ENCODE data around the gene ACER3. TPM values are rescaled to one million over a fixed set of nuclear protein-coding genes. Genes with fewer than 3 reads are reported as not detected.
"Not testable (repeated sequence)": the region's sequence is repeated elsewhere in the genome, so short reads cannot be mapped to it uniquely, and the experiment has no call there.

Gene ACER3
- polyA plus RNA-seq, 1 donor from 2014 or later = 14.9 TPM

DNA sequence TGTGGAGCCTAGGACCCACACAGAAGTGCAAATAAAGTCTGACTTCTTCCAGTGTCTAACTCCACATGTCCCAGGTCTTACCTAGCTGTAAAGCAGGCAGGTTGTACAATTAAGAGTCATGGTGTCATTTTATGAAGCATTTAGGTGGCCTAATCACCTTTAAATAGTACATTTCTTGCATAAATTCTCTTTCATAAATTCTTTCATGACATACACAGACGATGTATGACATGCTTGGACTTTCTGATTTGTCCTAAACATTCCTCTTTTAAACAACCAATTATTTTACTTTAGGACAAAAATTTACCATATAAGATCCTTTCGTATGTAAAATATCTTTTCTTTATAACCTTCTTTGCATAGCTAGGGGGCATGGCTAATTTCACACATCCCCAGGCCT lies 46.3 kb upstream of the ACER3 start:
- TF ChIP-seq EP300 (conservative IDR thresholded peaks at IDR 0.05; ENCODE audit: poor library complexity, severe bottlenecking) = no peak
- TF ChIP-seq MXI1 (conservative IDR thresholded peaks at IDR 0.05; ENCODE audit: poor library complexity, severe bottlenecking) = no peak
- no peaks in the 10 kb centered on the region for H3K27me3 ChIP-seq (ENCODE audit: insufficient read depth, low read depth, low read length)
- no peaks in the 10 kb centered on the region for H4K20me1 ChIP-seq (ENCODE audit: insufficient read depth)
- no peaks in the 10 kb centered on the region for H3K79me2 ChIP-seq (replicated peaks; ENCODE audit: insufficient read depth, low read length)
- H3K9me2 ChIP-seq (ENCODE audit: insufficient read depth, low read length) = no peaks in the 10 kb centered on the region
- H3K27ac ChIP-seq (ENCODE audit: low read length) = no peak overlapping the region
- H3K36me3 ChIP-seq (ENCODE audit: insufficient read depth, low read length) = no peaks in the 10 kb centered on the region
- no peak overlapping the region for H3K4me3 ChIP-seq (ENCODE audit: low read length)
- no peak overlapping the region for H3K4me2 ChIP-seq (ENCODE audit: low read length)
- H3K9me3 ChIP-seq (ENCODE audit: low read length) = no peaks in the 10 kb centered on the region
- no peak overlapping the region for H2AFZ ChIP-seq (ENCODE audit: low read depth, low read length)
- no peaks in the 10 kb centered on the region for H3F3A ChIP-seq (ENCODE audit: insufficient read depth, low read length, poor library complexity, severe bottlenecking)
- no peak overlapping the region for H3K9ac ChIP-seq (ENCODE audit: low read length)

GRCh38 chr11:76815678-76816077 lies 45.0 kb upstream of the ACER3 start:
- H3K79me2 ChIP-seq (replicated peaks; ENCODE audit: insufficient read depth, low read length); H3K36me3 ChIP-seq (ENCODE audit: insufficient read depth, low read length); H3K27ac ChIP-seq (ENCODE audit: low read length); H3K9me2 ChIP-seq (ENCODE audit: insufficient read depth, low read length); H3F3A ChIP-seq (ENCODE audit: insufficient read depth, low read length, poor library complexity, severe bottlenecking); H3K27me3 ChIP-seq (ENCODE audit: insufficient read depth, low read depth, low read length); H3K9me3 ChIP-seq (ENCODE audit: low read length); H4K20me1 ChIP-seq (ENCODE audit: insufficient read depth); H3K4me3 ChIP-seq (ENCODE audit: low read length); H2AFZ ChIP-seq (ENCODE audit: low read depth, low read length); H3K4me2 ChIP-seq (ENCODE audit: low read length); H3K9ac ChIP-seq (ENCODE audit: low read length): not testable (repeated sequence)

DNA sequence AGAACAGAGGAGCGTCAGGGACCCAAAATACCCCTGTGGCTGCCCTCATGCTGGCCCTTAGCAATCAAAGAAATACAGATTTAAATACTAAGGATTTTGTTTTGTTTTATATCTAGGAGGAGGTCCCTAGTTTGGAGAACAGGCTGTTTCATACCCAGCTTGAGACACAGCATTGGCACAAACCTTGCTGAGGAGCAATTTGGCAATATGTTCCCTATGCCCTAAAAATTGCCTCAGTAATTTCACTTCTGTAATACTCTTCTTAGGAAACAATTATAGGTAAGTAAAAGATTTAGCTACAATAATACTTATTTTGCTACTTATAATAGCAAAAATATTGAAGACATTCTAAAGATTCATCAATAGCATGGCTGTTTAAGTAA lies 40.5 kb upstream of the ACER3 start:
- no peaks in the 10 kb centered on the region for H3K9me3 ChIP-seq (ENCODE audit: low read length)
- H3K9me2 ChIP-seq (ENCODE audit: insufficient read depth, low read length) = no peaks in the 10 kb centered on the region
- no peaks in the 10 kb centered on the region for H4K20me1 ChIP-seq (ENCODE audit: insufficient read depth)
- no peak overlapping the region for H3K9ac ChIP-seq (ENCODE audit: low read length)
- TF ChIP-seq MXI1 (conservative IDR thresholded peaks at IDR 0.05; ENCODE audit: poor library complexity, severe bottlenecking) (no peak), EP300 (conservative IDR thresholded peaks at IDR 0.05; ENCODE audit: poor library complexity, severe bottlenecking) (no peak), POLR2AphosphoS5 (IDR thresholded peaks at IDR 0.05) (no peak), CTCF (IDR thresholded peaks at IDR 0.05; ENCODE audit: poor library complexity, severe bottlenecking) (no peak), RAD21 (conservative IDR thresholded peaks at IDR 0.05) (no peak), TAF1 (IDR thresholded peaks at IDR 0.05; ENCODE audit: low read depth) (no peak), SMC3 (conservative IDR thresholded peaks at IDR 0.05; ENCODE audit: poor library complexity) (no peak), EZH2 (IDR thresholded peaks at IDR 0.05; ENCODE audit: borderline replicate concordance, insufficient read depth, low read length, poor library complexity, severe bottlenecking) (no peak)
- TF ChIP-seq, protein P1, sequence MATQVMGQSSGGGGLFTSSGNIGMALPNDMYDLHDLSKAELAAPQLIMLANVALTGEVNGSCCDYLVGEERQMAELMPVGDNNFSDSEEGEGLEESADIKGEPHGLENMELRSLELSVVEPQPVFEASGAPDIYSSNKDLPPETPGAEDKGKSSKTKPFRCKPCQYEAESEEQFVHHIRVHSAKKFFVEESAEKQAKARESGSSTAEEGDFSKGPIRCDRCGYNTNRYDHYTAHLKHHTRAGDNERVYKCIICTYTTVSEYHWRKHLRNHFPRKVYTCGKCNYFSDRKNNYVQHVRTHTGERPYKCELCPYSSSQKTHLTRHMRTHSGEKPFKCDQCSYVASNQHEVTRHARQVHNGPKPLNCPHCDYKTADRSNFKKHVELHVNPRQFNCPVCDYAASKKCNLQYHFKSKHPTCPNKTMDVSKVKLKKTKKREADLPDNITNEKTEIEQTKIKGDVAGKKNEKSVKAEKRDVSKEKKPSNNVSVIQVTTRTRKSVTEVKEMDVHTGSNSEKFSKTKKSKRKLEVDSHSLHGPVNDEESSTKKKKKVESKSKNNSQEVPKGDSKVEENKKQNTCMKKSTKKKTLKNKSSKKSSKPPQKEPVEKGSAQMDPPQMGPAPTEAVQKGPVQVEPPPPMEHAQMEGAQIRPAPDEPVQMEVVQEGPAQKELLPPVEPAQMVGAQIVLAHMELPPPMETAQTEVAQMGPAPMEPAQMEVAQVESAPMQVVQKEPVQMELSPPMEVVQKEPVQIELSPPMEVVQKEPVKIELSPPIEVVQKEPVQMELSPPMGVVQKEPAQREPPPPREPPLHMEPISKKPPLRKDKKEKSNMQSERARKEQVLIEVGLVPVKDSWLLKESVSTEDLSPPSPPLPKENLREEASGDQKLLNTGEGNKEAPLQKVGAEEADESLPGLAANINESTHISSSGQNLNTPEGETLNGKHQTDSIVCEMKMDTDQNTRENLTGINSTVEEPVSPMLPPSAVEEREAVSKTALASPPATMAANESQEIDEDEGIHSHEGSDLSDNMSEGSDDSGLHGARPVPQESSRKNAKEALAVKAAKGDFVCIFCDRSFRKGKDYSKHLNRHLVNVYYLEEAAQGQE (IDR thresholded peaks at IDR 0.05; ENCODE audit: borderline replicate concordance) = no peak
- no peak overlapping the region for H3K4me2 ChIP-seq (ENCODE audit: low read length)
- no peaks in the 10 kb centered on the region for H3K36me3 ChIP-seq (ENCODE audit: insufficient read depth, low read length)
- no peaks in the 10 kb centered on the region for H3F3A ChIP-seq (ENCODE audit: insufficient read depth, low read length, poor library complexity, severe bottlenecking)
- no peak overlapping the region for H3K4me3 ChIP-seq (ENCODE audit: low read length)
- no peak overlapping the region for H2AFZ ChIP-seq (ENCODE audit: low read depth, low read length)
- H3K27me3 ChIP-seq (ENCODE audit: insufficient read depth, low read depth, low read length) = no peaks in the 10 kb centered on the region
- no peak overlapping the region for H3K27ac ChIP-seq (ENCODE audit: low read length)
- no peaks in the 10 kb centered on the region for H3K79me2 ChIP-seq (replicated peaks; ENCODE audit: insufficient read depth, low read length)

GRCh38 chr11:76821396-76821795 lies 39.3 kb upstream of the ACER3 start:
- H3K27me3 ChIP-seq (ENCODE audit: insufficient read depth, low read depth, low read length); H3K4me3 ChIP-seq (ENCODE audit: low read length); H3K9ac ChIP-seq (ENCODE audit: low read length); H3K4me2 ChIP-seq (ENCODE audit: low read length); H3F3A ChIP-seq (ENCODE audit: insufficient read depth, low read length, poor library complexity, severe bottlenecking); H4K20me1 ChIP-seq (ENCODE audit: insufficient read depth); H3K27ac ChIP-seq (ENCODE audit: low read length); H3K9me2 ChIP-seq (ENCODE audit: insufficient read depth, low read length); H3K9me3 ChIP-seq (ENCODE audit: low read length); H2AFZ ChIP-seq (ENCODE audit: low read depth, low read length); H3K79me2 ChIP-seq (replicated peaks; ENCODE audit: insufficient read depth, low read length); H3K36me3 ChIP-seq (ENCODE audit: insufficient read depth, low read length): not testable (repeated sequence)
